Ectodermal cell (in vitro differentiated cells): ENCODE results near the gene CADM3.
A peak's percentile ranks its signal among the peaks of the same experiment; 100 is the strongest.

Experiments
- H3K27ac ChIP-seq: 2 replicates; pipeline ENCODE4 v1.7.0; 2013; ENCODE audit warnings: mild to moderate bottlenecking, low read depth, low read length; ENCODE audit not compliant: insufficient read depth, poor library complexity, severe bottlenecking
- H3K27me3 ChIP-seq: 2 replicates; pipeline ENCODE4 v1.7.0; 2013; ENCODE audit warnings: mild to moderate bottlenecking, low read length; ENCODE audit not compliant: insufficient read depth, control insufficient read depth, poor library complexity, severe bottlenecking
- H3K36me3 ChIP-seq: one replicate; pipeline ENCODE4 v1.7.0; 2013; ENCODE audit warnings: low read length; ENCODE audit not compliant: control insufficient read depth, insufficient read depth
- H3K4me1 ChIP-seq: one replicate; pipeline ENCODE4 v1.7.0; 2013; ENCODE audit warnings: low read length; ENCODE audit not compliant: control insufficient read depth, insufficient read depth
- H3K4me3 ChIP-seq: 2 replicates; pipeline ENCODE4 v1.7.0; 2013; ENCODE audit warnings: low read depth, low read length, control low read depth; ENCODE audit not compliant: insufficient read depth
- H3K9me3 ChIP-seq: 2 replicates; pipeline ENCODE4 v1.7.0; 2013; ENCODE audit warnings: mild to moderate bottlenecking, low read length, moderate library complexity; ENCODE audit not compliant: control insufficient read depth
- WGBS, 2 experiments: methylation state at CpG; one replicate each; pipeline ENCODE4 v1.1.7; 2013; ENCODE audit warnings: missing lambda C conversion rate in 2 of 2; 5-methylcytosine and 5-hydroxymethylcytosine counted together

The CADM3 gene

DNA sequence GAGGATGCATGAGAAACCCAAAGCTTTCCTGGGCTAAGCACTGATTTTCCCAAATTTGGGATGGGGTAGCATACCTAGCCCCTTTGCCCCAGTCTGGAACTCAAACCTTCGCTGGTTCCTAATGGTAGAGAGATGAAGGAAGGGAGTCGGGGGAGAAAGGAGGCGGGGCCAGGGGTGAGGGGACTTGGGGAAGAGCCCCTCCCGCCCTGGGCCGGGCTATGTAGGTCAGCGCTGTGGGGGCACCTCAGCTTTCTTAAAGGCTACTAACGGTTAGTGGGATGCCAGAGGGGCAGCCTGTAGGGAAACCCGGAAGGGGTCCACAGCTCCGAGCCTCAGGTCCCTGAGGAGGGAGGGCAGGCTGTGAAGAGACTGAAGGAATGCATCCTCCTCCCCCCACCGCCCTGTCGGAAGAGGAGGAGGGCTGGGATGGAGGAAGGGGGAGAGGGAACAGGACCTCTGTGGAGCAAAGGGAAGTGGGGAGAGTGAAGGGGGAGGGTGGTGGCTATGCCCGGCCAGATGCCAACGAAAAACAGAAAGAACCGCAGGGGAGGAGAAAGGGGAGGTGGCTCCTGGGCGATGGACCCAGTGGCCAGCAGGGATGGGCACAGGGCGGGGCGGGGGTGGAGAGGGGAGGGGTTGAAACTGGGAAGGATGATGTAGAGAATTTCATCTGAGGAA, 1.3 kb downstream of the CADM3 start:
- no peaks in the 10 kb centered on the region for H3K36me3 ChIP-seq
- 0 to 1% methylated on average over 16 to 17 of the region's 17 CpGs for WGBS, 2 experiments
- H3K27ac ChIP-seq, result no peak overlapping the region
- H3K9me3 ChIP-seq, result no peaks in the 10 kb centered on the region
- H3K27me3 ChIP-seq, result no peaks in the 10 kb centered on the region
- H3K4me1 ChIP-seq, result peaks cover 15% of the 10 kb centered on the region
- peak overlapping the region; percentile 82 for H3K4me3 ChIP-seq

DNA sequence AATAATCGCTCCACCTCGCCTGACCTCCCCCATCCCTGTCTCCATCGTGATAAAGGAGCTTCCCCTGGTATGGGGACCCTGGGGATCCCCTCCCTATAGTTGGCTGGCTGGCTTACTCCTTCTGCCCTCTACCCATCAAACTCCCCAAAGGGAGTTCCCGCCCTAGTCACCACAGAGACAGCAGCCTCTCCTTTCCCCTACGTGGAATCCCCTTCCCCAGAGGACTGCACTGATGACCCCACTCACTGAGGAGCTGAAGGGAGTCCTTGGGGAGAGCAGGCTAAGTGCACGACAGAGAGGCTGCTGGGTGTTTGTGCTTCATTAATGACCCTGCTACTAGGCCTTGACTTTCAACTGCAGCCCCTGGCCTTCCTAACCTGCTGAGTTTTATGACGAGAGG, 1.9 kb downstream of the CADM3 start:
- Histone ChIP-seq H3K36me3 (no peaks in the 10 kb centered on the region), H3K4me1 (peaks cover 15% of the 10 kb centered on the region), H3K27me3 (no peaks in the 10 kb centered on the region), H3K4me3 (peak overlapping the region; percentile 82), H3K9me3 (no peaks in the 10 kb centered on the region), H3K27ac (no peak overlapping the region)
- 22 to 26% methylated on average over 7 of the region's 7 CpGs for WGBS, 2 experiments

DNA sequence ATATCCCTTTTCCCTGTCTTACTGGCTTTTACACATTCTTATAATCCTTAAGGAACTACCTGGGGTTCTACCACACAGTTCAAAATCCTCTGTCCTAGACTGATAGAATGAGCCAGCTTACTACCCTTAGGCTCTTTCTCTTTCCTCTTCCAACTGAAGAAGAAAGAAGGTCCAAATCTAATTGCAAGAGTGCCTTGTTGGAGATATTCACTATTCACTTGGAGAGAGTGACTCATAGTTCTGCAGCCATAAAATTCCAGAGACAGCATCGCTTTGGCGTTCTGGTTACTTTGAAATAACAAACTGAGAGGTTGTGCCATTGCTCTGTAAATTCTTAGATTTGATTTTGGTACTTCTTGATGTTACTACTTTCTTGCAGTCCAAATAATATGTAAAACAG, 4.2 kb downstream of the CADM3 start:
- Histone ChIP-seq H3K36me3 (no peaks in the 10 kb centered on the region), H3K9me3 (no peaks in the 10 kb centered on the region), H3K4me3 (no peak overlapping the region), H3K4me1 (peaks cover 15% of the 10 kb centered on the region), H3K27ac (no peak overlapping the region), H3K27me3 (no peaks in the 10 kb centered on the region)
- 81 to 87% methylated on average over 2 of the region's 2 CpGs for WGBS, 2 experiments

DNA sequence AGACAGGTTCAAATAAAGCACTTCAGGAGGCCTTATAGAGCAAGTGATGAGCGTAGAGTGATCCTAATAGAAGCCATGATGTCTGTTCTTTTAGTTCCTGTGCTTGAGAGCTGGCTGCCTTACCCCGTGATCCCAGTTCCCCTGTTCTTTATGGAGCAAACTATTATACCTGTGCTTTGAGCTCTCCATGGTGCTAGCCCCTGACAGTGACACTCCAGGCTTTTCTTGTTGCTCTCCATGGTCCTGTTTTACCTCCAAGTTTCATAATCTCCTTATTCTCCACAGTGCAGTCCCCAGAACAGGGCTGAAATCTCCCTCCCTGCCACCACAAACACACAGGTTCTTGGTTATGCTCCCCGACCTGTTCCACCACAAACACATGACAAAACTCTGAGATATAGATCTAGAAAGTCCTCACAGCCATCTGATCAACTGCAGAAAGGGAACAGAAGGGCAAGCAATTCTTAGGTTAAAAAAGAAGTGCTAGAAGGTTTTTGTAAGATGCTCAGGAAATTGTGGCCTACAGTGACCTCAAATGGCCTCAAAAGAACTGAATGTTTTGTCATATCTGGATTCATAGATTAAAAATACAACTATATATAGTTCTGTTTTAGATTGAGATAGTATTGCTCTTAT, 6.0 kb downstream of the CADM3 start:
- Histone ChIP-seq H3K27ac (no peak overlapping the region), H3K9me3 (no peaks in the 10 kb centered on the region), H3K36me3 (no peaks in the 10 kb centered on the region), H3K27me3 (no peaks in the 10 kb centered on the region), H3K4me3 (no peak overlapping the region), H3K4me1 (peaks cover 9% of the 10 kb centered on the region)
- 17 to 26% methylated on average over 3 of the region's 3 CpGs for WGBS, 2 experiments

DNA sequence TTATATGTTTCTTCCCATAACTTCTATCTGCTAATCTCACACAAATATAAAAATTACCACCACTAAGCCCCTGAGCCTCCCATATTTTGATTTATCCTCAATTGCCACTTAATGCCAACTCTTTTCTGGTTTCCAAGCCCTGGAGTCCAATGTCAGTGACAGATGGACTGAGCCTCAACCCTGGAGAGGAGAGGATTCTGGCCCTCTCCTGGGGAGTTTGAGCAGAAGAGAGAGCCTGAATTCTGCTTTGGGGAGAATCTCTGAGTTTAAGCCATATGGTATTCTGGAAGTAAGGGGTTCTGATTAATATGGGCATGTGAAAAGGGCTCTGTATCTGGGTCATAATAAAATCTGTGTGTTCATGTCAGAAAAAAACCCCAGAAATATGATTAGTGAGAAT, 8.5 kb downstream of the CADM3 start:
- Histone ChIP-seq H3K27ac (no peak overlapping the region), H3K36me3 (no peaks in the 10 kb centered on the region), H3K27me3 (no peaks in the 10 kb centered on the region), H3K4me1 (no peaks in the 10 kb centered on the region), H3K4me3 (no peak overlapping the region), H3K9me3 (no peaks in the 10 kb centered on the region)

DNA sequence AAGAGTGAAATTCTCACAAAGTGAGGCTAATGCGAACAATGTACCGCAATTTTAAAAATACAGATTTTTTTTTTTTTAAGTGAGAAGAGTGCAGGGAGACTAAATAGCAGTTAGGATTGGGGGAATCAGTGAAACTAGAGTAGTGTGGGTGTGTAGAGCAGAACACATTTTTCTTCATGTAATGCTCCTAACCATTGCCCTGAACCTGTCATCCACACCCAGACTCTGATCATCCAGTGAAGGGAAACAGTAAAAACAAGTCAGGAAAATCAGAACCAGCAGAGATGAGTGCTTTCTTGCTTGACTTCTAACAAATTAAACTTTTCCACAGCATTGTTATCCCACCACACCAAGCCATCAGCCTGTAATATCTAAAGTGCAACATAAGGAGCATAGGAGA, 9.1 kb downstream of the CADM3 start:
- WGBS, 2 experiments, result 97 to 100% methylated on average over 2 of the region's 2 CpGs

DNA sequence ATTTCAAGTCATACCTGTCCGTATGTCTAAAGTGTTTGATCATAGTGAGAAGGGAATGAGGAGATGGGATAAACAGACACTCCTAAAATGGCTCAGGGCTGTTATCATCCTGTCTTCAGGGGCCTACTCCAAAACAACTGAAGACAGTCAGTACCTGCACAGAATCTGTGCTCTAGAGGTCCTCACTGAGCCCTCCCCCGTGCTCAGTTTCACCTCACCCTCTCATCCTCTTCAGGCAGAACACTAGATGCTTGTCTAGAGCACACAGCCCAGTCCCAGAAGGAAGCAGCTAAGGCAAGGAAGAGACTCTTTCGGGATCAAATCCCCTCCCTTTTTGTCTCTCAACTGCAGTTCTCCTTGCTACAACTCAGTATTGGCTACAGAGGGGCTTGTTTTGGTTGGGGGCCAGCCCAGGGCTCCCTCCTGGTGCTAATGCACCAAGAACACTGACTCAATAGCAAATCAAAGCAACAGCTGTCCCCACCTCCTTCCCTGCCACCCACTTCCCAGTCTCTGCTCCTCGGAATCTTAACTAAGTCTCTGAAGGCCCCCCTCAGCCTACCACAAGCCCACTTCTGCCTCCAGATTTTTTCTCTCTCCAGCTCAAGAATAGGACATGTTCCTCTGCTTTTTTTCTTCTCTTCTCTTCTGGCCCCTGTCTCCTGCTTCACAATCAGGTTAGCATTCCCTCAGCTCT, 10.1 kb downstream of the CADM3 start:
- WGBS, 2 experiments, result 49 to 50% methylated on average over 4 of the region's 4 CpGs
- no peaks in the 10 kb centered on the region for H3K9me3 ChIP-seq
- no peak overlapping the region for H3K27ac ChIP-seq
- no peaks in the 10 kb centered on the region for H3K36me3 ChIP-seq
- H3K4me1 ChIP-seq, result peaks cover under 1% of the 10 kb centered on the region
- no peak overlapping the region for H3K4me3 ChIP-seq
- H3K27me3 ChIP-seq, result no peaks in the 10 kb centered on the region

More for the DNA sequence above, 9.1 kb downstream of the CADM3 start:
- Histone ChIP-seq H3K27ac (no peak overlapping the region), H3K4me1 (no peaks in the 10 kb centered on the region), H3K4me3 (no peak overlapping the region), H3K36me3 (no peaks in the 10 kb centered on the region), H3K27me3 (no peaks in the 10 kb centered on the region), H3K9me3 (no peaks in the 10 kb centered on the region)

DNA sequence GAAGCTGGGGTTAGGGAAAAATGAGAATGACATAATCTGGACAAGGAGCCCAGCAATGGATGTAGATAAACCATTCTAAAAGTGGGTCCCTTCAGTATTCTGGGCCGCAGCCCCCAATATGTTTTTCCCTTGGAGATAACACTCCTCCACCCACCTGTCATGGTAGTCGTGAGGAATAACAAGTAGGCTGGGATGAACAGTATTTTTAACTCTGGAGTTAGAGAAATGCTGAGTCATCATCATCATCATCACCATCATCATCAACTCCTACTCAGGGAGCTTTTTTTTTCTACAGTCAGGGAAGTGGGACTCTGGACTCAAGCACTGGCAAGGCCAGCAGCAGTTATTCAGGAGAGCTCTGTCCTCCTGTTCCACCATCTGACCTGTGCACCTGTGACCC, 12.8 kb downstream of the CADM3 start:
- Histone ChIP-seq H3K4me3 (no peak overlapping the region), H3K4me1 (peaks cover 7% of the 10 kb centered on the region), H3K9me3 (no peaks in the 10 kb centered on the region), H3K36me3 (no peaks in the 10 kb centered on the region), H3K27ac (no peak overlapping the region), H3K27me3 (no peaks in the 10 kb centered on the region)
- WGBS, 2 experiments, result 100% methylated on average over 1 to 2 of the region's 2 CpGs

DNA sequence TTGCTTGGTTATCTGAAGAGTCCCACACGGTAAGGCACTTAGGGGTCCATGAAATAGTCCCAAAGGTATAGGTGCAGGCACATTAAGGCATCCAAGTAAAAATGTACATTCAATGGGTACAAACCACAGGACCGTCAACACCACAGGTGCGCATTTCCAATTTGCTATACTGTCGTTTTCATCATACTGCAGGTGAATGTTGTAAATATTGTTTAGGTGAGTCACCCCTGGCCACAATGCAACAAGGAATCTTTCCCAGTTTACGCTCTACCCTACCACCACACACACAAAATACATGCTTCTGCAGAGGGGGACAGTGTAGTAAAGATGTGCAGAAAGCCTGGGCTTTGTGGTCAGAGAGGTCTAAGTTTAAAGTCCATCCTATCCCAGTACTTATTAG, 13.7 kb downstream of the CADM3 start:
- no peaks in the 10 kb centered on the region for H3K27me3 ChIP-seq
- H3K27ac ChIP-seq, result no peak overlapping the region
- peaks cover 7% of the 10 kb centered on the region for H3K4me1 ChIP-seq
- H3K36me3 ChIP-seq, result no peaks in the 10 kb centered on the region
- WGBS, 2 experiments, result 92 to 95% methylated on average over 4 to 5 of the region's 5 CpGs
- H3K4me3 ChIP-seq, result no peak overlapping the region
- H3K9me3 ChIP-seq, result no peaks in the 10 kb centered on the region

DNA sequence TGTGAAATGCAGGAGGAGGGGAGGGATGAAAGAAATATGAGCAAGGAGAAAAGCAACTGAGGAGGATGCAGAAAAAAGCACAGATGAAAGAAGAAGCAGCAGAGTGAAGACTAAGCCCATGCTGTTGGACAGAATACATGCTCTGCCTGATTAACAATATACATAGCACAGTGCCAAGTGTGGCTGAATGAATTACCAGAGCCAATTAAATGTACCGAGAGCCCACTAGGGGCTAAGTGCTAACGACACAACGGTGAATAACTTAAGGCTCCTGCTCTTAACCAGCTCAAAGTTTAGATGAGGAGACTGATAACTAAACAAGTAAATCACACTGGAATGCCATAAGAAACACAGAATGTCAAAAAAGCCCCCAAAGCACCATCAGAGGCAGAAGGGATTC, 15.6 kb downstream of the CADM3 start:
- H3K36me3 ChIP-seq, result no peaks in the 10 kb centered on the region
- no peak overlapping the region for H3K27ac ChIP-seq
- 13% methylated on average over 3 of the region's 3 CpGs for WGBS, 2 experiments
- H3K27me3 ChIP-seq, result no peaks in the 10 kb centered on the region
- peaks cover 10% of the 10 kb centered on the region for H3K4me1 ChIP-seq
- H3K4me3 ChIP-seq, result peak overlapping the region; percentile 46
- no peaks in the 10 kb centered on the region for H3K9me3 ChIP-seq
